ENCODE measurements around the gene LRRC71. TPM values are rescaled to one million over a fixed set of nuclear protein-coding genes. Genes with fewer than 3 reads are reported as not detected.

The LRRC71 gene
- total RNA-seq, 4 donors from 2014 or later, result 1.2 TPM; not detected in 3

DNA sequence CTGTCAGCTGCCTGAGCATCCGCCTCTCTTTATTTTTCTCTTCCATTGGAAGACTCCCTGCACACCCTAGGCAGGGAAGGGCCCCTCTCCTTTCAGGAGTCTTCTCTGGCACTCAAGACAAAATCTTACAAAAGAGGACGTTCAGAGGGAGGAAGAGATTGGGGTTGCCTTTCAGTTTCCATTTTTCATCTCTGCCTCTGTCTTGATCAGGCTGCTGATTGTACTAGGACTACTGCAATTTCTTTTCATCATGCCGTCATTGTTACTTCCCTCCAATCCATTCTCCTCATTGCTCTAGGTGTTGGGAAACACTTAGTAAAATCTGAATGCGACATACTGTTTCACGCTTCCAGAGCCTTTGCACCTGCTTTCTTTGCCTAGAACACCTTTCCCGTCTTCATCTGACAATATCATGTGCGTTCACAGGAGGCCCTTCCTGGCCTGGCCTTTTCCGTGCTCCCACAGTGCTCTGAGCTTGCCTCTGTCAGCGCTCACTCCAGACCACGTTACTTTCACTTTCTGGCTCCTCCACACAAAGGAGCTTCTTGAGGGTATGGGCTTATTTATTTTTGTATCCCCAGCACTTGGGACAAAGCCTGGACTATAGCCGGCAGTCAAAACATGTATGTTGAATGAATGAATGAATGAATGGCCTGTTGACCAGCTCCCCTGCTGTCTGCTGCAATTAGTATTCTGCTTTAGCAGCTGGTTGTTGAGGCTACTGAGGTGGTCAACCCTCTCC lies 10.9 kb downstream of the LRRC71 start:
- 40 to 47% methylated on average over 10 to 11 of the region's 11 CpGs for WGBS, 2 donors (ENCODE audit: low coverage in 1 of 2)
- Histone ChIP-seq H3K27ac (no peak overlapping the region), H3K27me3 (peaks cover 44% of the 10 kb centered on the region), H3K4me1 (peaks cover 0 to 20% (median 7%) of the 10 kb centered on the region in 4 donors), H3K36me3 (peaks cover 0 to 5% (median 0%) of the 10 kb centered on the region in 4 donors), H3K4me3 (no peak overlapping the region), H3K9me3 (no peaks in the 10 kb centered on the region)
- no peak for TF ChIP-seq POLR2AphosphoS5 (IDR thresholded peaks at IDR 0.05)
- no peak for TF ChIP-seq EP300 (IDR thresholded peaks at IDR 0.05; ENCODE audit: low read depth)
- TF ChIP-seq, protein P1, sequence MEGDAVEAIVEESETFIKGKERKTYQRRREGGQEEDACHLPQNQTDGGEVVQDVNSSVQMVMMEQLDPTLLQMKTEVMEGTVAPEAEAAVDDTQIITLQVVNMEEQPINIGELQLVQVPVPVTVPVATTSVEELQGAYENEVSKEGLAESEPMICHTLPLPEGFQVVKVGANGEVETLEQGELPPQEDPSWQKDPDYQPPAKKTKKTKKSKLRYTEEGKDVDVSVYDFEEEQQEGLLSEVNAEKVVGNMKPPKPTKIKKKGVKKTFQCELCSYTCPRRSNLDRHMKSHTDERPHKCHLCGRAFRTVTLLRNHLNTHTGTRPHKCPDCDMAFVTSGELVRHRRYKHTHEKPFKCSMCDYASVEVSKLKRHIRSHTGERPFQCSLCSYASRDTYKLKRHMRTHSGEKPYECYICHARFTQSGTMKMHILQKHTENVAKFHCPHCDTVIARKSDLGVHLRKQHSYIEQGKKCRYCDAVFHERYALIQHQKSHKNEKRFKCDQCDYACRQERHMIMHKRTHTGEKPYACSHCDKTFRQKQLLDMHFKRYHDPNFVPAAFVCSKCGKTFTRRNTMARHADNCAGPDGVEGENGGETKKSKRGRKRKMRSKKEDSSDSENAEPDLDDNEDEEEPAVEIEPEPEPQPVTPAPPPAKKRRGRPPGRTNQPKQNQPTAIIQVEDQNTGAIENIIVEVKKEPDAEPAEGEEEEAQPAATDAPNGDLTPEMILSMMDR (IDR thresholded peaks at IDR 0.05), result no peak
- no peak for TF ChIP-seq POLR2A (IDR thresholded peaks at IDR 0.05)
- intact Hi-C loops (cut with DNase I; ENCODE audit: low total_unique reads), result no loop called here
- DNase-seq, result no peak
- in situ Hi-C loops (cut with MboI; ENCODE audit: low pct_ligation_motif_present in 1 of 4, low pct_unique_long_range_greater_than_20kb in 1 of 4, low sequenced_read_pairs in 3 of 4), result loop anchor here in 1 of 4 donors (10.0 kb wide), 1 partner anchor 143 kb away; no protein-coding TSS in a partner anchor

DNA sequence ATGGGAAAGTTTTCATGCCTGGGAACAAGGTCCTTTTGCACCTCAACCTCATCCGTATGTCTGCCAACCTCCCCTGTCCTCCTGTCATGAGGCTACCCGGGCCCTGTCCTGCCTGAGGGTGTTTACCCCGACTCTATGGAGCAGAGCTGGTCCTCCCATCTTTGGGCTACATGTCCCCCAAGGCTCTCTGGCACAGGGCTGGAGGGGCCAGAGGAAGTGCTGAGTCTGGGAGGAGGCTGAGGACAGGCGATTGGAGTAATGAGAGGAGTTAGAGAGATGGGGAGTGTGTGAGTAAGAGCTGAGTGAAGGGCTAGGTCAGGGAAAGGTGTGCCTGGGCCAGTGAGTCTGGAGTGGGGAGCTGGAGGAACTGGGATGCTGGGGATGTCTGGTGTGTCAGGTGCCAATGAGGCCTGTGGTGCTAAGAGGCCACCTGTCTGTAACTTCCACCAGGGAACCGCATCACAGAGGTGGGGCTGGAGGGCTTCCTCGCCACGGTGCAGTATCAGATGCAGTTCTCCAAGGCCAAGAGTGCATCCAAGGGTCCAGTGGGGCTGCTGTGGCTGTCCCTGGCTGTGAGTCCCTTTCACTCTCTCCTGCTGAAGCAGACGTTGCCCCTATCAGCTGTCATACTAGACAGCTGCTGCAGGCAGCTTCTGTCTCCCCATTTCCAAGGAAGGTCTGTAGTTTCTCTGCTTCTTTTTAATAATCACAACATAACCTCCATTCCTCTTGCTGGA lies 11.7 kb downstream of the LRRC71 start:
- DNase-seq, result no peak
- peaks cover 0 to 20% (median 7%) of the 10 kb centered on the region in 4 donors for H3K4me1 ChIP-seq
- no peak overlapping the region for H3K4me3 ChIP-seq

DNA sequence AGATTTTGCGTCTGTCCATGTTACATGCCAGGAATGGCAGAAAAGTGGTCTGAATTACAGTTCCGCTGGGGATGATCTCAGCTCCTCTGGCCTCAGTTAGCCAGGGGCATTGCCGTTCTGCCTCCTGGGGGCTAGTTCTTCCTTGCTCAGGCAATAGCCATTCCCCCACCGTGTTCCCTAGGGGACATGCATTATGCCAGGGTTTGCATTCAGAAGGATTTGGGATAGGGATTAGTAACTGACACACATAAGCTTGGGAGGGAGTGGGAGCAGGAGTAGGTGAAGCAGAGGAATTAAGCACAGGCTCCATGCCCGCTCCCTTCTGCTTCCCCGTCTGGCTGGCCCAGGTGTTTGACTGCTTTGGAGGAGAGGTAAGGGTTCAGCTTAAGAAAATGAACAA lies 12.7 kb downstream of the LRRC71 start:
- H3K4me3 ChIP-seq, result no peak overlapping the region
- intact Hi-C loops (cut with DNase I; ENCODE audit: low total_unique reads), result no loop called here
- in situ Hi-C loops (cut with MboI; ENCODE audit: low pct_ligation_motif_present in 1 of 4, low pct_unique_long_range_greater_than_20kb in 1 of 4, low sequenced_read_pairs in 3 of 4), result loop anchor here in 1 of 4 donors (10.0 kb wide), 1 partner anchor 142 kb away; no protein-coding TSS in a partner anchor
- no peak overlapping the region for H3K27ac ChIP-seq
- peaks cover 0 to 10% (median 2%) of the 10 kb centered on the region in 4 donors for H3K4me1 ChIP-seq
- TF ChIP-seq, protein P1 (IDR thresholded peaks at IDR 0.05), result no peak
- TF ChIP-seq POLR2A (IDR thresholded peaks at IDR 0.05) (no peak), POLR2AphosphoS5 (IDR thresholded peaks at IDR 0.05) (no peak), EP300 (IDR thresholded peaks at IDR 0.05; ENCODE audit: low read depth) (no peak)
- no peaks in the 10 kb centered on the region for H3K9me3 ChIP-seq
- DNase-seq, result no peak
- peaks cover 27% of the 10 kb centered on the region for H3K27me3 ChIP-seq
- 60 to 81% methylated on average over 1 to 6 of the region's 6 CpGs for WGBS, 2 donors (ENCODE audit: low coverage in 1 of 2)
- peaks cover 0 to 5% (median 0%) of the 10 kb centered on the region in 4 donors for H3K36me3 ChIP-seq

More for the DNA sequence above, 11.7 kb downstream of the LRRC71 start:
- WGBS, 2 donors (ENCODE audit: low coverage in 1 of 2), result 56% methylated on average over 8 of the region's 8 CpGs; no CpG with 5 or more reads in 1 of the 2 donors
- peaks cover 0 to 5% (median 0%) of the 10 kb centered on the region in 4 donors for H3K36me3 ChIP-seq
- H3K27ac ChIP-seq, result no peak overlapping the region
- TF ChIP-seq POLR2AphosphoS5 (IDR thresholded peaks at IDR 0.05) (no peak), EP300 (IDR thresholded peaks at IDR 0.05; ENCODE audit: low read depth) (no peak)
- TF ChIP-seq, protein P1 (IDR thresholded peaks at IDR 0.05), result no peak
- no peaks in the 10 kb centered on the region for H3K9me3 ChIP-seq
- intact Hi-C loops (cut with DNase I; ENCODE audit: low total_unique reads) (no loop called here), in situ Hi-C loops (cut with MboI; ENCODE audit: low pct_ligation_motif_present in 1 of 4, low pct_unique_long_range_greater_than_20kb in 1 of 4, low sequenced_read_pairs in 3 of 4) (loop anchor here in 1 of 4 donors (10.0 kb wide), 1 partner anchor 143 kb away; no protein-coding TSS in a partner anchor)
- H3K27me3 ChIP-seq, result peaks cover 36% of the 10 kb centered on the region
